GM18511 (cell line): ENCODE data around the gene CEMP1.

Experiments used
- ATAC-seq: cut with Tn5 transposase; IDR thresholded peaks from one replicate; pipeline ENCODE4 v1.9.1; 2021; ENCODE audit warnings: mild to moderate bottlenecking, moderate library complexity; ENCODE audit not compliant: unreplicated experiment

Gene CEMP1

GRCh38 chr16:2505695-2506094 lies 25.5 kb downstream of the CEMP1 start:
- ATAC-seq = no peak

- no peak for ATAC-seq
These were observed 29.0 kb downstream of the CEMP1 start for GRCh38 chr16:2501946-2502895.

DNA sequence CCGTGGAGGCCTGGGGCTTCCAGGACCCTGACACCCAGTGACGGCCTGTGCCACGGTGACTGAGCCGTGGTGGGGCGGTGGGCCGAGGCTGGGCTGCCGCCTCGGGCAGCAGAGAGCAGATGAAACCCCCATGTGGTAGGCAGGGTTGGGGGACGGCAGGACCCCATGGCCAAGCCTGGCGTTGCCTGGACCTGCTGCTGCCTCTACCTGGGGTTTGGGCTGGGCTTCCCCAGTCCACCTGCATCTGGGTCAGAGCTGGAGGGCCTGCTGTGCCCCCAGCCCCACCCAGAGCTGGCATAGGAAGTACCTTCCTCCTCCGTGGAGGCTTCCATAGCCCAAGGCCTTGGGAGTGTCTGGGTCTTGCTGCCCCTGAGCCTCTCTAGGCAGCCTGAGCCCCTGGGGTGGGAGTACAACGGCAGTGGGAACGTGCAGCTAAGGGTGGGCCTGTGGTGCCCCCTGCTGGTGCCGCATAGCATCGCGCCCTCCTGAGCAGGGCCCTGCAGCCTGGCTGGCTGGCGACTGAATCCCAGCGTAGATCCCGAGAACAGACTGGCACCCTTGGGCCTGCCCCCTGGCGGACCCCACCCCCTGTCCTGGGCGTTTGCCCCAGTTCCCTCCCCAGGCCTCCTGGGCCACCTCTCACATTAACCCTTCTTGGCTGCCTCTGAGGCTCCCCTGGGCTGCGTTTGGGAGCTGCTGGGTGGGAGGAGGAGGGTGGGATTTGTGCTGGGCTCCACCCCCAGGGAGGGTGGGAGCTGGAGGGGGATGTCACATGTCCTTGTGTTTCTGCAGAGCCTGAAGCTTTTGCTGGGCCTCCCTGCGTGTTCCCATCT lies 30.1 kb downstream of the CEMP1 start:
- no peak for ATAC-seq

- no peak for ATAC-seq
These were observed 30.7 kb downstream of the CEMP1 start for GRCh38 chr16:2500430-2500917.

DNA sequence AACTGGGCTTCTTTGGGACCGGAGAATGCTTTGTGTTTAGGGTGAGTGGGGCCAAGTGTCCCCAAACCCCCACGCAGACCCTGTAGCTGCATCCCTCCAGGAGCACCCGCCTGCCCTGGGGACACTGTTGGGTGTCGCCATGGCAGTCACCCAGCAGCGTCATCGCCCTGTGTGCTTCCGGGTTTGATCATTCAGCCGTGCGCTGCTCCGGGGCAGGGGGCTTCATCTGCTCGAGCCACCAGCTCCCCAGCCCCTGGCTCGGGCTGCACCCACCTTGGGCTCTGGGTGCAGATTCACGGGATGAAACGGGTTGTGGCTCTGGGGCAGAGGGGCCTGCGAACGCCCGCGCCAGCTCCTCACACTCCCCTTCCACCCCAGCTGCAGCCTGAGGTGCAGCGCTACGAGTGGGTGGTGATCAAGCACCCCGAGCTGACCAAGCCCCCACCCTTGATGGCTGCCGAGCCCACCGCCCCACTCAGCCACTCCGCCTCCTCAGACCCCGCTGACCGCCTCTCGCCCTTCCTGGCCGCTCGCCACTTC lies 31.2 kb downstream of the CEMP1 start:
- no peak for ATAC-seq

DNA sequence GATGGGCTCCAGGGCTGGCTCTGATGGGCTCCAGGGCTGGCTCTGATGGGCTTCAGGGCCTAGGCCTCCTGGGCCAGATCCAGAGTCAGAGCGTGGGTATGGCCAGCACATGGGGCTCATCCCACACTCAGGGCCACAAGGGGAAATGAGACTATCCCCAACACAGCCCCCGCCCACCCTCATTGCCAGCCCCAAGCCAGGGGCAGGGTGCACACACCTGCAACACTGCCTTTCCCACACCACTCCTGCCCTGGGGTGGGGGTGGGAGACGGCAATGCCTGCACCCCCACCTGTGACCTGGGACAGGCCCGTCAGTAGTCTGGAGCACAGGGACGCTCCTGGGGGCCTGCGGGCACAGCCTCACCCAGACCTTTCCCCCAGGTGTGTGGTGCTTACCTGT lies 31.8 kb downstream of the CEMP1 start:
- no peak for ATAC-seq

DNA sequence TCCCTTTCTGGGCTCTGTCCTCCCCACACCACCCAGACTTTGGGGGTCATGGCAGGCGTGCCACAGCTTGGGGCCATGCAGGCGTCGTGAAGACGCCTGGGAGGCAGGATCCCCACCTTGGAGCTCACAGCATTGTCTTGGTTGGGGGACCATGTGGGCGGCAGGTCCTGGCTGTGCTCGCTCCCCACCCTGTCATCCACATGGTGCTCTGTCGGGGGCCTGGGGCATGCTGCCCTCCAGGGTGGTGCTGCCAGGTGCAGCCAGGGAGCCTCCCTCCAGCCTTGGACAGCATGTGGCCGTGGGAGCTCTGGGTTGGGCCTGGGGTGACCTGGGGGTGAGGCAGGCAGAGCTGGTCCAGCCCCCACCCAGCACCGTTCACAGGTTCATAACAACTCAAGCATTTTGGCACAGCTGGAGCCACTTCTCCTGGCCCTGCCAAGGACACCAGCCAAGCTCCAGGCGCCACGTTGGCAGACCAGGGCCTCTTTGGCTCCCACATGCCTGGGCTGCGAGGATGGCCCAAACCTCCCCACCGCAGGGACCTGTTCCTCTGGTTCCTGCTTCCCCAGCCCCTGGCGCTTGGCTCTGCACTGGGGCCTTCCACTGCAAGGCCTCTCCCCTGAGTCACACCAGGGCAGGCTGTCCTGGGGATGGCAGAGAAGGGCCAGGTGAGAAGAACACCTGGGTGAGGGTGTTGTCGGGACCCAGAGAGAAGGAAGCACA lies 32.5 kb downstream of the CEMP1 start:
- no peak for ATAC-seq

GRCh38 chr16:2497695-2498484 lies 33.3 kb downstream of the CEMP1 start:
- no peak for ATAC-seq

DNA sequence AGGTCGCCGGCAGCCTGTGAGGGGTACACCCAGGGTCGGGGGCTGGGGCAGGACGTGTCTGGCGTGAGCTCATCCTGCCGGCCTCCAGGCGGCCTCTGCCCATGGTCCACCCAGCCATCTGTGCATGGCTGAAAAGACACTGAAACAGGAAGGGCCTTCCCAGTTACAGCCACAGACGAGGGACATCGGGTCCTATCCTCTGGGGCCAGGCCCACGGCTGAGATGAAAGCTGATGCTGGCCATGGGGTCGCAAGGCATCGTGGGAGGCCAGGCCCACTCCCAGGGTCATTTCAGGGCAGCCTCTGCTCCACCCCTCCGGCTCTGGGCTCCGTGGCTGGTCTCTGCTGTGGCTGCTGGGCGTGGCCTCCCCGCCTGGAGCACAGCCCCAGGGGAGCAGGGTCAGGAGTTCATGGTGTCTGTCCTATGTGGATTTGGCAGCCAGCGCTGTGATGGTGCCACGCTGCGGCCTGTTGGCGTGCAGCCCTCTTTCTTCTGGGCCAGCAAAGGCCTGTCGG lies 34.0 kb downstream of the CEMP1 start:
- ATAC-seq = no peak

DNA sequence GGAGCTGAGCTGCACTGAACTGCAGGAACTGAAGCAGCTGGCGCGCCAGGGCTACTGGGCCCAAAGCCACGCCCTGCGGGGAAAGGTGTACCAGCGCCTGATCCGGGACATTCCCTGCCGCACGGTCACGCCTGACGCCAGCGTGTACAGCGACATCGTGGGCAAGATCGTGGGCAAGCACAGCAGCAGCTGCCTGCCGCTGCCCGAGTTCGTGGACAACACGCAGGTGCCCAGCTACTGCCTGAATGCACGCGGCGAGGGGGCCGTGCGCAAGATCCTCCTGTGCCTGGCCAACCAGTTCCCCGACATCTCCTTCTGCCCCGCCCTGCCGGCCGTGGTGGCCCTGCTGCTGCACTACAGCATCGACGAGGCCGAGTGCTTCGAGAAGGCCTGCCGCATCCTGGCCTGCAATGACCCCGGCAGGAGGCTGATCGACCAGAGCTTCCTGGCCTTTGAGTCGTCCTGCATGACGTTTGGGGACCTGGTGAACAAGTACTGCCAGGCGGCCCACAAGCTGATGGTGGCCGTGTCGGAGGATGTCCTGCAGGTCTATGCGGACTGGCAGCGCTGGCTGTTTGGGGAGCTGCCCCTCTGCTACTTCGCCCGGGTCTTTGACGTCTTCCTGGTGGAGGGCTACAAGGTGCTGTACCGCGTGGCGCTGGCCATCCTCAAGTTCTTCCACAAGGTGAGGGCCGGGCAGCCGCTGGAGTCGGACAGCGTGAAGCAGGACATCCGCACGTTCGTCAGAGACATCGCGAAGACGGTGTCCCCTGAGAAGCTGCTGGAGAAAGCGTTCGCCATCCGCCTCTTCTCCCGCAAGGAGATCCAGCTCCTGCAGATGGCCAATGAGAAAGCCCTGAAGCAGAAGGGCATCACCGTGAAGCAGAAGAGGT lies 34.7 kb downstream of the CEMP1 start:
- no peak for ATAC-seq

- ATAC-seq = no peak
These were observed 36.2 kb downstream of the CEMP1 start for GRCh38 chr16:2495041-2495440.

GRCh38 chr16:2494616-2495015 lies 36.6 kb downstream of the CEMP1 start:
- no peak for ATAC-seq

GRCh38 chr16:2493605-2494004 lies 37.6 kb downstream of the CEMP1 start:
- ATAC-seq = no peak

DNA sequence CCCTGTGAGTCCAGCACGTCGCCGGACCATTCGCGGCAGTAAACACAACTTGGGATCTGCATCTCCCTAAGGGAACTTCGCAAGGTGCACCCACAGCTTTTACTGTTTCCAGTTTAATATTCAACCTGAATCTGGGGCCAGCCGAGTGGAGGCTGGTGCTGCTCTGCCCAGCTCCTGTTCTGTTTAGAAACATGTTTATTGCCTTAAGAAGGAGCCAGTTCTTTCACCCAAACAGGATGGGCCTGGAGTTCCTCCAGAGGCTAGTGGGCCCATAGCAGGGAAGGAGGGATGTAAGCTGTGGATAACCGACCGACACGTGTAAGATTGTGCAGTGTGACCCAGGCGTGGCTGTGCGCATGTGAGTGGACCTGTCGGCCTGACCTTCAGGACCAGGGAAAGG lies 38.9 kb downstream of the CEMP1 start:
- ATAC-seq = no peak

GRCh38 chr16:2490190-2491105 lies 40.8 kb downstream of the CEMP1 start:
- ATAC-seq = no peak

- no peak for ATAC-seq
These were observed 41.6 kb downstream of the CEMP1 start for GRCh38 chr16:2489581-2489980.

DNA sequence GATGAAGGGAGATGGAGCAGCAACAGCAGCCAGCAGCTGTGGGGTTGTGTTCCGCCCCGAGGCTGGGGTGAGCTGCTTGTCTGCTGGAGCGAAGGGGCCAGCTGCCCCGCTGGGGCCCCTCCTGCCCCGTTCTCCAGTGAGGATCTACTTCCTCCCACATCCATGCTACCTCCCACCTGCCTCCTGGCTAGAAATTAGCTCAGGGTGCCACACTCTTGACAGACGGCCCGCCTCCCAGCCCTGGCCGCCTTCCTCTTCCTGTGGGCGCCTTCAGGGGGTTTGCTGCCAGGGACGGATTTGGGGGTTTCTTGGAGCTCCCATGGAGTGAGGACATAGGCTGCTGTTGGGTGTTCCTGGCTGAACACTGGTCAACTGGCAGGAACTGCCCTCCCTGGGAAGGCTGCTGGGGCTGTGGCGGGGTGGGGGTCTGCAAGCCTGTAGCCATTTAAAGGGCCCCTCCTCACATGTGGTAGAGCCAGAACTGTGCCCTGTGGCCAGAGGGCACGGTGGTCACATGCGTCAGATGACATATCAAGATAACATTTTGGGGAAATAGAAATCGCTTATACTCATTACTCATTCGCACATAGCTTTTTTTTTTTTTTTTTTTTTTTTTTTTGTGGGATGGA lies 43.2 kb downstream of the CEMP1 start:
- ATAC-seq = no peak
